Lower leg skin (tissue), 3 donors: ENCODE measurements around the gene RTN4RL2.

Source experiments
- CTCF ChIP-seq, 3 donors: fragments of 450-650 bp; IDR thresholded peaks; one replicate each; pipeline ENCODE4 v1.5.1; 2016; ENCODE audit warnings: antibody characterized with exemption in 3 of 3, mild to moderate bottlenecking in 3 of 3, moderate library complexity in 2 of 3
- POLR2A ChIP-seq, 2 donors: fragments of 450-650 bp; IDR thresholded peaks; one replicate each; pipeline ENCODE4 v1.6.1; 2016 to 2017; ENCODE audit warnings: antibody characterized with exemption in 2 of 2, mild to moderate bottlenecking in 1 of 2, moderate library complexity in 1 of 2

- TF ChIP-seq CTCF (IDR thresholded peaks at IDR 0.05) (no peak), POLR2A (IDR thresholded peaks at IDR 0.05) (no peak)
These were observed 935 bp upstream of the RTN4RL2 start for GRCh38 chr11:57459164-57460021.
